GM19023 (cell line): Measurements from ENCODE around the gene SEPTIN1.
"Not testable (repeated sequence)": the region's sequence is repeated elsewhere in the genome, so short reads cannot be mapped to it uniquely, and the experiment has no call there.

Source experiments
- ATAC-seq: cut with Tn5 transposase; IDR thresholded peaks from one replicate; pipeline ENCODE4 v1.9.1; 2021; ENCODE audit warnings: mild to moderate bottlenecking, moderate library complexity; ENCODE audit not compliant: unreplicated experiment

The SEPTIN1 gene

DNA sequence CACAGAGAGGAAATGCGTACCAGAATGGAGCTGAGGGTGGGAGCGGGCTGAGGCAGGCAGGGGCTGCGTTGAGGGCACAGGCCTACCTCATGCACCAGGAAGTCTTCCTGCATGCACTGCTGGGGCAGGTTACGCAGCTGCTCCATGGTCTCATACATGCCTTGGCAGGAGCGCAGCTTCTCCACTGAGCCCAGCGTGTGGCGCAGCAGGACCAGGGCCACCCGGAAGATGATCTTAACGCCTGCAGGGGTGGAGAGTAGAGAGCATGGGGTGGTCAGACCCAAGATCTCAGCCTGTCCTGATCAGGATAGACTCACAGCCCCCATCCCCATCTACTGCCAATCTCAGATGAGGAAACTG, 23.8 kb downstream of the SEPTIN1 start:
- no peak for ATAC-seq

DNA sequence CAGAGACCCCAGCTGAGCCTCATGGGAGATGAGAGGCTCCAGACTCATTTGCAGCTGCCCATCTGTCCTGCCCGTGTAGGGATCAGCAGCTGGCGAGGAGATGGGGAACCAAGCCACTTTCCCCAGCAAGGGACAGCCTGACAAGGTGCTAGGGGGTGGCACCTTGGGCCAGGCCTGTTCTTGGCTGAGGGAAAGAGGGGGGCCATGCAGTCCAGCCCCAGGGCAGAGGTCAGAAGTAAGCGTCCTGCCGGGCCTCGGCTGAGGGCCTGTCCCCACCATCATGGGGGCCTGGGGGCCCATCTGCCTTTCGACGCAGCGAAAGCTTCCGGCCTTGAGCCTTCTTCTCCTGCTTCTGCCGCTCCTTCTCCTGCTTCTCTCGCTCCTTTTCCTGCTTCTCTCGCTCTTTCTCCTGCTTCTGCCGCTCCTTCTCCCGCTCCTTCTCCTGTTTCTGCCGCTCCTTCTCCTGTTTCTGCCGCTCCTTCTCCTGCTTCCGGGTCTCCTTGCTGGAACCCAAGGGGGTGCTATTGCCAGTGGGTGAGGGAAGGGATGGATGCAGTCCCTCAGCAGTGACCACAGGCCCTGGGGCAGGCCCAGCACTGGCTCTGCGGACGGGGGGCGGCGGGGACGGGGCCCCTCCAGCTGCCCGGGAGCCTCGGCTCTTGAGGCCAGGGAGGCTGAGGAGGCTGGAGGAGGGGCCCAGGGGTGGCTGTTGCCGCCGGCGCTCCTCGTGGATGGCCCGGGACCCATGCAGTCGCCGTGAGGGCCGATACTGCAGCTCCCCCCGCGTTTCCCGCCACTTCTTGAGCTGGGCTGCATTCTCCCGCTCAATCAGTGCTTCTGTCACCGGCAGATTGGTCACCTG, 24.4 kb downstream of the SEPTIN1 start:
- ATAC-seq = no peak

DNA sequence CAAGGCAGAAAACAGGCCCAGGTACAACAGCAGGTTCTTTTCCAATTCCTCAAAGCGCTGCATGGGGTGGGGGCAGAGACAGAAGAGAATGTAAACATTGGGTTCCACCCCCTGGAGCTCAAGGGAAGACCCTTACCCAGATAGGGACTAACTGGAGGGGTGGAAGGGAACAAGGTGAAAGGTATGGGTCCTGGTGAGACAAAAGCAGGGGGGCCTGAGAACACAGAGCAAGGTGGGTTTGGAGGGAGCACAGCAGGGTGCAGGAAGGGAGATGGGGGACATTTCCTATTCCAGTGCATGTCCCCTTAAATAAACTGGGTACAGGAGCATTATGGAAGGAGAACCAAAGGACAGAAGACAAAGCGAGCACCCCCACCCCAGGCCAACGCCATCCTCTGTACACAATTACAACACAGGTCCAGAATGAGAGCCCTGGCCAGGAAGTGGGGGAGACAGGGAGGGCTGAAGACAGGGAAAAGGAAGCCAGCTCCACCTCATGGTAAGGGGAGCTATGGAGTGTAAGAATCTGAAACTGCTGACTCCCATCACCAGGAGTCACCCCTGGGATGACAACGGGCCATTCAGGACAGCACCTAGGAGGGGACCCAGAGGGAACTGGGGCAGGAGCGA, 25.2 kb downstream of the SEPTIN1 start:
- ATAC-seq = no peak

DNA sequence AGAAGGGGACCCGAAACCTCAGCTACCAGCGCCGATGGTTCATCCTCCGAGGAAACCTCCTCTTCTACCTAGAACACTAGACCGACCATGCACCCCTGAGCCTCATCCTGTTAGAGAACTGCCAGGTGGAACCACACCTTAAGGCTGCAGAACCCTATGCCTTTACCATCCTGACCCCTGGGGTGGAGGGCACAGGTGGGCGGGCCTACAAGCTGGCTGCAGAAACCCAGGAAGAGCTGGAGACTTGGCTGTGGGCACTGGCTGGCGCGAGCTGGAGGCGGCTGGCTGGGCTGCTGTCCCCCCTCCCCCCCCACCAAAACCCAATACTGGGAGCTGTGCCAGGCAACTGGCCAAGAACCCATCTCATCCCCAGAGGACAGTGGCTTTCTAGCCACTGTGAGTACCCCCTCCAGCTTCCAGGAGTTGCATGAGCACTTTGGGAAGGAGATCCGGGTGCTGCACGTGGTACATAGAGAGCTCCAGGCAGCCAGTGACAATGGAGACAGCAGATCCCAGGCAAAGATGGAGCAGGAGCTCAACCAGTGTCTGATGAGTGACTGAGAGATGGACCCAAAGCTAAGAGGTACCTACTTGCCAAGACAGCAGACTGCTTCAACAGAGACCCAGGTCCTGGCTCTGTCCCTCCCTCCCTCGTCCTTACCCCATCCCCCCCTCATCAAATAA, 25.8 kb downstream of the SEPTIN1 start:
- ATAC-seq = no peak

DNA sequence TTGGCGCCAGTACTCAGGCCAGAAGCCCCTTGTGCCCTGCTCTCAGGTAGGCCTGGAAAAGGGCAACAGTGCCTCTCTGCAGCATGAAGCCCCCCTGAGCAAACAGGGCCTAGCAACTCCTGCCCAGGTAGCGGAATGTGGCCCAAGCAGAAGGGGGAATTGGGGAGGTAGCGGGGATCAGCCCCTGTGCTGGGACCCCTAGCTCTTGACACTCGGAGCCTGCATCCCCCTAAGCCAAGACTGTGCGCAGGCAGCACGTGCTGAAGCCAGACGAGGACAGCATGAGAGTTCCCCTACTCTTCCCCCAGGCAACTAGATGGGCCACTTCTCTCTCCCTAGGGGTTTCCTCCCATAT, 26.4 kb downstream of the SEPTIN1 start:
- no peak for ATAC-seq

DNA sequence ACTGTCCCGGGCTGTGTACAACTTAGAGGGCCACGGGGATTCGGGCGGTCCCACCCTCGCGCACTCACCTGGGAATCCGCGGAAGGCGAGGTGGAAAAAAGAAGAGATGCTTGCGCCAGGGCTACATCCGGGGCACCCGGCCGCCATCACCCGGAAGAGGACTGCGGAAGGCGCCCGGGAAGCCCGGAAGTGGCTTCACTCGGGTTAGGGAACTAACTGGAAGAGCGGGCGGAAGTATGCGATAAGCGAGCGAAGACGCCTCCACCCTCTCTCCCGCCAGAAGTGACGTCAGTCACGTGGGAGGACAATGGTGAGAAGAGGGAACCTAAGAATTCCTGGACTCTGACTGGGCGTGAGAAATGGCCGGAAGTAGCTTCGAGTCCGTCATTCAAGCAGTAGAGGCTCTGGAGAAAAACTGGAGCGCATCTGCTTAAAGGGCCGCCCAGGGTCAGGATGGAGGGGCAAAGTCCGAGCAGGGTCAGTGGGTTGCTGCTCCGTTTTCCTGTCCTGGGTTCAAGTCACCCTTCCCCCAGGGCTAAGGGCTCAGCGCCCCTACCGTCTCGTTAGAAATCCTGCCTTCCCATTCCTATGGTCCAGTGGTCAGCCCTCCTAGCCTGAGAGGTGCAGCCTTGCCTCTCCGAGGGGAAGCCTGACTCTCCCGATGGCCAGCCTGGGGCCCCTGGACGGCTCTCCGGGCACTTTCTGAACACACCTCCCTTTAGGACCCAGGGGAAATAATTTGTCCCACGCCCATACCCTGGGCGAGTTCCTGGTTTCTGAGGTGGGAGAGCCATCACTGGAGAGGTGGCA, 27.0 kb downstream of the SEPTIN1 start, which contains the start of gene CD2BP2:
Gene CD2BP2, minus strand, starts transcription at position 165 of the 810 bp plus-strand sequence. CDS start 627 bp downstream, outside the sequence.
- peak; percentile 74 for ATAC-seq

DNA sequence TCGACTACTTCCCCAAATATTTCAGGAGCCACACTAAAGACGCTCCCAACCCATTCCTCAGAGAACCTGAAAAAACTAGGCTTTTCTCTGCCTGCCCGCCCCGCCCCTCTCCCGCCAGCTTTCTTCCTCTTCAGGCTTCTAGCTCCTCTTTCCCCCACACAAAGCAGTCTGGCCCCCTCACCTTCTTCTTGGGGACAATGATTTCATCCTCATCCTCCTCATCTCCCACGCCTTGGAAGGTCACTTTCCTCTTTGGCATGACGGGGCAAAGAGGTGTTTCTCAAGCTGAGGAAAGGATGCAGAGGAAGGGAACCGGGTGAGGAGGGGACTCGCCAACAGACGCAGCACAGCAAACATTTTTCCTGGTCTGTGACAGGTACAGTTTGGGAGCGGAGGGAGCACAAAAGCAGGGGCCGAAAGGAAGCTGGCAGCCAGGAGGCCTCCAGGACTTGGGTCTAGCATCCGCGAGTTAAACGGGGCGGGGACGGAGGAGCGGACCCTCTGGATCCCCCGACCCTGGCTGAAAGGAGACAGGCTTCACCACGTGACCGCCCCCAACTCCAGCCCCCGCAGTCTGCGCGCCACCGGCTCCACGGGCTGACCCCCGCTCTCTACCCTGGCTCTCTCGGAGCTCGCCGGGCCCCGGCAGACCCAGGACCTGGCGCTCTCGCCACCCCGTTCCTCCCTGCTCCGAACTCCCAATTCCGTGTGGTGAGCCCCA, 27.8 kb downstream of the SEPTIN1 start:
- peak; percentile 28 for ATAC-seq

DNA sequence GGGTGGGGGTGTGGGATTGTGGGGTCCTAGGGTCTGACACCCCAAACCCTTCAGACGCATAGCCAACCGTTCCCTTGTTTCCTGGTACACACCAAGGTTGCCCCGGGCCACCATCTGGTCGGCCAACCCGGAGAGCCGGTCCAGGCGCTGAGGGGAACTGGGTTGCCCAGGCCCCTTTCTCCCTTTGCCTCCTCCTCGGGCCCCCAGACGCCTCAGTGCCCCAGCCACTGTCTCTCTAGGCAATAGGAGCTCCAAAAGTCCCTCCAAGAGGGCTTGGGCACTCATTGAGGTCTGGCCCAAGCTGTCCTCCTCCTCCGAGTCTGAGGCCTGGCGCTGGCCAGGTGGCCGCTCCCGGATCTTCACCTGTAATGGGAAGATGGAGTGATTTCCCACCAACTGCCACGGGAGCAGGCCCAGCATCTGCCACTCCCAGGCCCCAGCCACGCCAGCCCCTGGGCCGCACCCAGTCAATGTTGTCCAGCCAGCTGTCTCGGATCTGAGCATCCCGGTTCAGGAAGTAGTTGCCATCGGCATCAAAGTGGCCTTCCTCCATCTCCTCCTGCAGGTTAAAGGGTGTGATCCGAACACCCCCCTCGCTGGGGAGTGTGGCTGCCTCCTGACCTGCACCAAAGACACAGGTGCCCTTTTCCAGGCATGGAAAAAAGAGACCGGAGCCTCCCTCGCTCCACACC, 28.8 kb downstream of the SEPTIN1 start:
- ATAC-seq = no peak

DNA sequence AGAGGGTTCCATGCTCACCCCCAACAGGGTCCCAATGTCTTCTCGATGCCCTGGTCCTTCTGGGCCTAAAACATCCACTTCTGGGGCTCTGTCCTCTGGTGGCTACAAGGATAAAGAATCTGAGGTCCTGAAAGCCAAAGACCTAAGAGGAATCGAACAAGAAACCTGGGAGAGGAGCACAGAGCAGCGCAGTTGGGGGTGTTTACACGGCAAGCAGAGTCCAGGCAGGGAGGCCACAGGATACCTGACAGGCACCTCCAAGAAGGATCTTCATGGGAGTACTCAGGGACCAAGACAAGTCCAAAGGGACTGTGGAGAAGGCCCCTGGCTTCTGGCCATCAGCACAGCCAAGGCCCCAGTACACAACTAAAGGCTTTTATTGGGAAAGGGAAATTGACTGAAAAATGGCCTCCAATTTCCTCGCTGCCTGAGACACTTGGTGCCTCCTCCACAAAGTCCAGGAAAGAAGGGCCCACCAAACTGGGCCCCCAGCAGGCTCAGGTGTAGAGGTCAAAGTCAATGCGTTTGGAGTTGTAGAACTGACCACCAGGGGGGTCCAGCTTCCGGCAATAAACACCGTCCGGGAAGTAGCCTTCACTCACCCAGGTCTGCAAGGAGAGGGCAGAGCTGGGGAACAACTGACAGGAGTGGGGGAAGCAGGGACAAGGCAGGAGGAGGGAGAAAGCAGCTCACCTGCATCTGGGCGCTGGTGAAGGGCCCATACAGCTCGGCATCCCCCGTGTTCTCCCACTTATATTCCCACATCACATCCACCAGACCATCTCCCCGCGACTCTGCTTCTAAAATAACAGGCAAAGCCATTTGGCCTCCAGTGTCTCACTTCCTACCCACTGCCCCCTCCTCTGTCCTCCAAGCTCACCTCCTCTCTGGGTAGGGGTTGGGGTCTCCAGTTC, 29.6 kb downstream of the SEPTIN1 start:
- ATAC-seq = no peak

DNA sequence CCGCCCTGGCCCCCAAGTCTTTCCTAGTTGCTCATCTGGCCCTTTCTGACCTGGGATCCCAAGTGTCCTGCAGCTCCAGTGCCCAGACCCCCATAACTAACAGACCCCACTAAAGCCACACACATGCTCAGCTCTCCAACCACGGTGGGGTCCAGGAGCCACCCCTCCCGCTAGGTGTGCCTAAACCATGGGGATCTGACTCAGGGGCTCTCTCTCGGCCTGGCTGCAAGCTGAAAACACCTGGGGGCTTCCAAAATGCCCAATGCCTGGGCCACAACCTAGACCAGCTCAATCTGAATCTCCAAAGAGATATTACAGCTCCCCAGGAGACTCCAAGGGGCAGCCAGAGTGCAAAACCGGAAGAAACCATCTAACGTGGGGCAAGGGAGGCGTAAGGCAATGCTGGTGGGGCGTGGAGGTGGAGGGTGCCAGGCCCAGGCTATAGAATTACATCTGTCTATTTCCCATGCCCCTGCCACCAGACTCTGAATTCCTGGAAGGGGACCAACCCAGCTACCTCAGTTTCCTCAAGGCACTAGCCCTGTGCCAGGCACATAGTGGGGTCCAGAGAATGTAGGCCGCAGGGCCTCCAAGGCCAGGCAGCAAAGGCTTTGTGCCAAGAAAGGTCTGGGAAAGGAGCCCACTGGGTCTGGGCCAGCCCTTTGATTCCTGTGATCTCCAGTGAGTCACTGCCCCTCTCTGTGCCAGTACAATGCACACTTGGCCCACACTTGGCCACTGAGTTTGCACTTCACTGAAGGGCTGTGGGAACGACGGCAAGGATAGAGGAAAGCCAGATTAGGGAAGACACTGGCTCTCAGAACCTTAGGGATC, 30.6 kb downstream of the SEPTIN1 start:
- no peak for ATAC-seq

DNA sequence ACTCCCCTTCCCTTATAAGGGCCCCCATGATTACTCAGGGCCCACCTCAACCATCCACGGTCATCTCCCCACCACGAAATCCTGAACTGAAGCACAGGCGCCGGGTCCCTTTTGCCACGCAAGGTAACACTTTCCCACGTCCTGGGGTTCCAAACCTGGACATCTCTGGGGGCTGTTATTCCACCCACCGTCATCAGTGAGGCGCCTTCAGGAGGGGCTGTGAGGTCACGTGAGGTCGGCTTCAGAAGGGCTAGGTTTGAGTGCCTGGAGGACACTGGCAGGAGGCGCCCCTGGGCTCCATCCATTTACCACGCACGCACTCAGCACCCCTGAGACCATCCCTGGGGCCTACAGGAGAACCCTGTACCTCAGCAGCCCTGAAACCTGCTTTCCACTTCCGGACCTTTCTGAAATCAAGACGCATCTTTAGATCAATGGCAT, 31.3 kb downstream of the SEPTIN1 start:
- no peak for ATAC-seq

DNA sequence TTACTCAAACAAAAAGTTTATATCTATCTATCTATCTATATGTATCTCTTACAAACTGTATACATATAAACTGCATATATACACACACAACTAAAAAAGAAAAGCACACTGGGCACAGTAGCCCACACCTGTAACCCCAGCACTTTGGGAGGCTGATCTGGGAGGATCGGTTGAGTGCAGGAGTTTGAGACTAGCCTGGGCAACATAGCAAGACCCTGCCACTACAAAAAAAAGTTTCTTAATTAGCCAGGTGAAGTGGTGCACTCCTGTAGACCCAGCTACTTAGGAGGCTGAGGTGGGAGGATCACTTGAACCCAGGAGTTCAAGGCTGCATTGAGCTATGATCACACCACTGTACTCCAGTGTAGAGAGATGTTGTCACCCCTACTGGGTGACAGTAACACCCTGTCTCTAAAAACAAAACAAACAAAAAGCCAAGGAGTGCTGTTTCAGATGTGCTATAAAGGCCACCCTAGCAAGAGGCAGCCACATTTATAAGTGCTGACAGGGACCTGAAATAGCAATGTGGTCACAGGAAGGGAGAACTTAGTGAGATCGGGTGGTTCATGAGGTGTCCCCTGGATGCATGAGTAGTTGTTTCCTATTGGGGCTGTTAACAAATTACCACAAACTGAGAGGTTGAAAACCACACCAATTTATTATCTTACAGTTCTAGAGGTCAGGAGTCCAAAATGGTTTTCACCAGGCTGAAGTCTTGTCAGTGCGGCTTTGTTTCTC, 32.1 kb downstream of the SEPTIN1 start:
- peak; percentile 37 for ATAC-seq

DNA sequence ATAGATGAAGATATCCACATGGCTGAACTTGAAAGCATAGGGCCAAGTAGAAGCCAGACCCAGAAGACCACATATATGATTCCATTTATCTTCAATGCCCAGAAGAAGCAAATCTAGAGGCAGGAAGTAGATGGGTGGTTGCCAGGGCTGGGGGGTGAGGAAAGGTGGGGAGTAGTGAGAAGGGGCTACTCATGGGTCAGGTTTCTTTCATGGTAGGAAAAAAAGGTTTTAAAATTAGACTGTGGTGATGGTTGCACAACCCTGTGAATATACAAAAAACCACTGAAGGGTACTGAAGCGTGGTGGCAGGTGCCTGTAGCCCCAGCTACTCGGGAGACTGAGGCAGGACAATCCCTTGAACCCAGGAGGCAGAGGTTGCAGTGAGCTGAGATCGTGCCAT, 32.7 kb downstream of the SEPTIN1 start:
- no peak for ATAC-seq

DNA sequence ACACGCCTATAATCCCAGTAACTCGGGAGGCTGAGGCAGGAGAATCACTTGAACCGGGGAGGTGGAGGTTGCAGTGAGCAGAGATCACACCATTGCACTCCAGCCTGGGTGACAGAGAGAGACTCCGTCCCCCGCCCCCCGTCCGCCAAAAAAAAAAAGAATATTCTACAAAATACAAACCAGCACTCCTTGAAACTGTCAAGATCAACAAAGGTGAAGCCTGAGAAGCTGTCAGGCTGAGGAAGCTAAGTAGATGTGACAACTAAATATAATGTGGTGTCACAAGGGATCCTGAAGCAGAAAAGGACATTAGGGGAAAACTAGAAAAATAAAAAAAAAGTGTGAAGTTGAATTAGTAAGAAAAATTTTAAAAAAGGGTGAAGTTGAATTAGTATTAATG, 33.4 kb downstream of the SEPTIN1 start:
- no peak for ATAC-seq

DNA sequence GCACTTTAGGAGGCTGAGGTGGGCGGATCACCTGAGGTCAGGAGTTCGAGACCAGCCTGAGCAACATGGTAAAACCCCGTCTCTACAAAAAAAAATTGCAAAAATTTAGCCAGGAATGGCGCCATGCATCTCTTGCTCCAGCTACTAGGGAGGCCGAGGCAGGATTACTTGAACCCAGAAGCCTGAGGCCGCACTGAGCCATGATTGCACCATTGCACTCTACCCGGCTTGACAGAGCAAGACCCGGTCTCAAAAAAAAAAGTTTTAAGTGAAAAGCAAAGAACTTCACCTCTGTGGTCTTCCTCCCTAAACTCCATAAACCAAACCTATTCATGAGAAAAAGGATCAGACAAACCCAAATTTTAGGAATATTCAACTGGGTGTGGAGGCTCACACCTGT, 34.2 kb downstream of the SEPTIN1 start:
- ATAC-seq = no peak

DNA sequence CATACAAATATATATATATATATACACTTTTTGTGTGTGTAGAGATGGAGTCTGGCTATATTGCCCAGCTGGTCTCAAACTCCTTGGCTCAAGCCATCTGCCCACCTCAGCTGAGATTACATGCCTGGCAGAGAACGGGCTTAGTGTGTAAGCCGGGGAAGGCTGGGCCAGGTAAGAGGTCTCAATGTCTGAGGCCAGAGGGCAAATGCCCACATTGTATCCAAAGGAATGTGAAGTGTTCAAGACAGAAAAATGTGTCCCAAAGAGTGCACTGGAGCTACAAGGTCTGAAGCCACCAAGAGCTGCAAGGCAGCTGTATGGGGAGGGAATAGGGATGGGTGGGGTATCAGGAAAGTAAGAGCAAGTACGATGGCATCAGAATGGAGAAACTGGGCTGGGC, 36.1 kb downstream of the SEPTIN1 start:
- no peak for ATAC-seq

DNA sequence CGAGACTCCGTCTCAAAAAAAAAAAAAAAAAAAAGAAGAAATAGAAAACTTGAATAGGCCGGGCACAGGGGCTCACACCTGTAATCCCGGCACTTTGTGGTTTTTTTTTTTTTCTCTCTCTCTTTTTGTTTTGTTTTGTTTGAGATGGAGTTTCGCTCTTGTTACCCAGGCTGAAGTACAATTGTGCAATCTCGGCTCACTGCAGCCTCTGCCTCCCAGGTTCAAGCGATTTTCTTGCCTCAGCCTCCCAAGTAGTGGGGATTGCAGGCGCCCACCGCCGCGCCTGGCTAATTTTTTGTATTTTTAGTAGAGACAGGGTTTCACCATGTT, 38.9 kb downstream of the SEPTIN1 start:
- not testable (repeated sequence) for ATAC-seq
